GM20431 (cell line): ENCODE measurements around the gene DNM1L.
"Not testable (repeated sequence)": the region's sequence is repeated elsewhere in the genome, so short reads cannot be mapped to it uniquely, and the experiment has no call there.

Experiments
- in situ Hi-C: fragments of 300-500 bp; cut with MseI, MboI; formaldehyde crosslinking; loops from one replicate; pipeline ENCODE4 v1.15.0; 2020; ENCODE audit warnings: low sequenced_read_pairs; ENCODE audit not compliant: unreplicated experiment

DNM1L gene

DNA sequence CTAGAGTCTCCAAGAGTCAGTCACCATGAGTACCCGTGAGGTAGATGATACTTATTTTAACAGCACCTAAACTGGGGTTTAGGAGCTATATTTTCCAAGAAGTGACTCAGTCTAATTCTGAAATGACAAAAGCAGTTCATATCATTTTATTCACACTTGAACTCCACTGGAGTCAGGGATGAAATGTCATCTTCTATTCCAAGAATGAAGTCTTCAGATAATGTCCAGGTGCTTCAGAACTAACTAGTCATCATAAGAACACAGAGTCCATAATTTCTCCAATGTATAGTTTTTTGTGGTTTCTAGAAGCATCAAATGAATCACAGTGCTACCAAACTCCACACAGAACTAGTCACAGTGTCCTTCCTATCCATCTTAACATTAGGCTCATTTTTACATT lies 13.3 kb downstream of the DNM1L start:
- in situ Hi-C loops: no loop called here

DNA sequence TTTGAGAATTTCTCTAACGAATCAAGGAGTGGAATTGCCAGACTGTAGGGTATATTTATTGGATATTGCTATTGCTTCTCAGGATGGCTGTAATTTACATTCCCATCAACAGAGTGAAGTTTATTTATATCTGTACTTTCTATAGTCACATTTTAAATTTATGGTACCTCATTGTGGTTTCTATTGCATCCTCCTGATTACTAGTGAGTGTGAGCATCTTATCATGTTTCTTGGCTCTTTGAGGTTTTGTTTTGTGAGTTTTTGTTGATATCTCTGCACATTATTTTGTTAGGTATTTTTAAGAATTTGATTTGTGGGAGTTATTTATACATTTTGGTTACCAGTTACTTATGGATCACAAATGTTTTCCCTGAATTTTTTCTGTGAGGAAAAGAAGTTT lies 13.9 kb downstream of the DNM1L start:
- in situ Hi-C loops: no loop called here

DNA sequence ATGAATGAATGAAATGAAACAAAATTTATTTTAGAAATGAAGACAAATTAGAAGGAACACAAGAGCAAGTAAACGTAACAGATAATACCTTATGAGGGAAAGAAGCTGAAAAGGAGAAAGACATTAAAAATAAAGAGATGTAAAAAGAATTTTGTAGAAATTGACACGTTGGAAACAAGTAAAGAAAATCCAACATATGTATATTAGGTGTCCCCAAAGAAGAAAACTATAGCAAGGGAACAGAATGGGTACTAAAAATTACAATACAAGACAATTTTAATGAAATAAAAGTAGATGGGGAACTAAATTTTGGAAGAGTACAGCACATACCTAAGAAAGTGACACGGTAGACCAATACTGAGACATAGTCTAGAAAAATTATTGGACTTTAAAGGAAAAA lies 16.7 kb downstream of the DNM1L start:
- in situ Hi-C loops: no loop called here

DNA sequence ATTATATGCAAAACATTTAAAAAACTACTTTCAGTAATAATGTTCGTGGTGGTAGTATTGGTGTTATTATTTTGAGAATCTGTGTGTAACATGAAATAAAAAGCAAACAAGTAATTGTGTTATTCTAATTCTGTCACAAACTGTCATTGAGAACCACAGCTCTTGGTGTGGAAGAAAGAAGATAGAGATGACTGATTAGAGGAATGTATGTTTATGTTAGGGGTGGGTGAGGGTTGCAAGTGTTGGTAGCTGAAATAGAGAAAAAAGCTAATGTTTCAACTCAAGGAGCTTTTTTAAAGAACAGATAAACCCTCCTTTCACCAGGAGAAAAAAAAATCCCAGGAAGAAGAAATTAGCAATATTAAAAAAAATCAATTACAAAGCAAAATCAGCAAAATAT lies 18.3 kb downstream of the DNM1L start:
- in situ Hi-C loops: no loop called here

DNA sequence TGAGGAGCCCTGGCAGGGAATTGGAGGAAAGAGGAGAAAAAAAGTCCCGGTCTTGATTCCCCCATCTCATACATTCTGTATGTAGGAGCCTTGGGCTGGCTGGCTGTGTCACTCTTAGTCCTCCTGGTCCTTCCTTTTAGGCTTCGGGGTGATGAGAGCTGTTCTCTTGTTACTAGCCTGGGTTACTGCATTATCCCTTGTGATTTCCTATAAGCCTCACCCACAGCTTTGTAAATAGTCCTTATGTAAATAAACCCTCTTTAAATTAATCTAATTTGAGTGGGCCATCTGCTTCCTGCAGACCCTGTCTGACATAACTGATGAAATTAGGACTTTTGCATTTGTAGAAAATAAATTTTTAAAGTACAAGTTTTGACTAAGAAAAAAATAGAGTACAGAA lies 19.2 kb downstream of the DNM1L start:
- in situ Hi-C loops: no loop called here

DNA sequence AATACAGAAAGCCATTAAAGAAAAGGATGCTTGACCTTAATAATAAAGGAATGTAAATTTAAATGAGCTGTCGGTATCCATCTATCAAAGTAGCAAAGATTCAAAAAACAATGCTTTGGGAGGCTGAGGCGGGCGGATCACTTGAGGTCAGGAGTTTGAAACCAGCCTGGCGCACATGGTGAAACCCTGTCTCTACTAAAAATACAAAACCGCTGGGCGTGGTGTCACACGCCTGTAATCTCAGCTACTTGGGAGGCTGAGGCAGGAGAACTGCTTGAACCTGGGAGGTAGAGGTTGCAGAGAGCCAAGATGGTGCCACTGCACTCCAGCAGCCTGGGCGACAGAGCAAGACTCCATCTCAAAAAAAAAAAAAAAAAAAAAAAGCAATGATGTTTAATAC lies 20.3 kb downstream of the DNM1L start:
- in situ Hi-C loops: not testable (repeated sequence)

DNA sequence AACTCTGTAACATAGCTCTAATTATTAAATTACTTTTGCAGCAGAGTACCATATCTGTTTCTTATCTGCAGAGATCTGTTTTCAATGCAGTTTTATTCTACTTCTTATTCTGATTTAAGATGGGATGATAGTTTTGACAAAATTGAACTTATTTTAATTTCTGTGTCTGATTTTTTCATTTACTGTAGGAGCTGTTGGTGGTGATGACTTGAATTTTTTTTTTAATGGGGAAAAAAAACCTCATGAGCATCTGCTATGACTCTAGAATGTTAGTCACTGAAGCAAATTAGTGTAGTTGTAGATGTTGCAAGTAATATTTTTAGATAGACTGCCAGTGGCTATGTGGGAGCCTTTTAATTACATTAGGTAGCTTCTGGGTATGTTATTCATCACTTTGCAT lies 23.4 kb downstream of the DNM1L start:
- in situ Hi-C loops: no loop called here

DNA sequence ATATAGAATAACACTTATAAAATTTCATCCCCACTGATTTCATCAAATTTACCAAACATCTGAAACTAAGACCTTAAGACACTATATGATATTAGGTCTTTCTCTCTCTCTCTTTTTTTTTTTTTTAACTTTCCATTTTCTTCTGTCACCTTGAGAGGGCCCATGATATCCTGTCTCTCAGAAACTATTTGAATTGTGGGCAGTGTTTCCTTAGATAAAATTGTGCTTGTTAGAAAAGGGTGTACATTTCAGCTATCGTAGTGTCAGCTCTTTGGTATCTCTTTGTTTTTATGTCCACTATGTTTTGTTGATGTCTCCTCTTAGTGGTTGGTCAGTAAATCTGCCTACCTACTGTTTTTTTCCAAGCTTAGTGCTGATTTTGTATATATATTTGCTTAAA lies 23.8 kb downstream of the DNM1L start:
- in situ Hi-C loops: no loop called here

DNA sequence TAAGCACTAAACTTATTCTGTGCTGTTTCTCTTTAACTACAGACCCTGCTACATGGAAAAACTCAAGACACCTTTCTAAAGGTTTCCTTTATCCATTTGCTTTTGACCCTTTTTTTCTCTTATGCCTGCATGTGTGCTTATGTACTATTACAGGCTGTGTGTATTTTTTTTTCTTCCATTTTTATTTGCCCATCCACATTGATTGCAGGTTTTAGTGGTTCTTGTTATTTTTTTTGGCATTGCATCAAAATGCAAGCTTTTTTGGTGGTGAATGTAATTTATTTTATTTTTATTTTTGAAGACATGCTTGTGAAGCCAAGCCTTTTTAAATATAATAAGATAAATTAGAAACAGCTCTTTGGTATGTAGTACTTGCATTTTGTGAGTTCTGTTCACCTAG lies 26.7 kb downstream of the DNM1L start:
- in situ Hi-C loops: no loop called here

DNA sequence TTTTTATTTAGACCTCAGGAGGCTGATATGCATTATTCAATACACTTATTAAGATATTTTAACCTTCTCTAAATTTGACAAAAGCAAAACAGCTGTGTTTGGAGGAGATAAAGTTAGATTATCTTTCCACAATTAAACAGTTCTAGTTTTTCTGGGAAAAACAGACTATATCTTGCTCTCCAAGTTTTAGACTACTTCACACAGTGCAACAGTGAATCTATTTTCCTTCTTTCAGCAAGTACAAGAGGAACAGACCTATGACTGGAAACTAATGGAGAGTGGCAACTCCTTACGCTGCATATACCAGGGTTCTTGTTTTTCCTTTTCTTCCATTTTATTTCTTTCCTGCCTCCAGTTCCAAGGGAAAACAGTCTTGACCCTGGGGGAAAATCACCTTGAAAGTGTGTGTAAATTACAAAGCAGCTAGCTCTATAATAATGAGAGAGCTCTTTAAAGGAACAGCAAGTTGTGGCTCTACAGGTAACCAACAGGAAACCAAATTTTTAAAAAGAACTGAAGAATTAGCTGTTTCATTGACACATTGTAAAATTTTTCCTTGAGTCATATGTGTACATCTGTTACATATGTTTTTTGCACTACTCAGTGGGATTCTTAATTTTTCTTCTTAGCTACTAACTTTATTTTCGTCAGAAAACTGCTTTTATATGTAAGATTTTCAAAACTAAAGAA lies 27.4 kb downstream of the DNM1L start:
- in situ Hi-C loops: no loop called here

DNA sequence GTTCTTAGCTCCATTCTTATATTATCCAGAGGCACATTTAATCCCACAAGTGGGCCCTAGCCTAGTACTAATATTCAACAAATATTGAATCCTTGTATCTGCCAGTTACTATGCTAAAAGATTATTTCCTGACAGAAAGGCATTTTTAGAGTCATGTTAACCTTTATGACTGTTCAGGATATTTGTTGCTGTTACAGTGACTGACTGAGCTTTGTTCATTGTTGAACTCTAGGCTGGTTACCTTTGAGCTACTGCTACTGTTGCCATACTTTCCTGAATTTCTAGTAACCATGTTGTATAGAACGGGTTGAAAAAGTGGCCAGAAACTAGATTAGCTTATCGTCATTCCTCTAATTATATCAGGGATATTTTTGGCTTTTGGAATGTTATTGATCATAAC lies 29.8 kb downstream of the DNM1L start:
- in situ Hi-C loops: no loop called here

DNA sequence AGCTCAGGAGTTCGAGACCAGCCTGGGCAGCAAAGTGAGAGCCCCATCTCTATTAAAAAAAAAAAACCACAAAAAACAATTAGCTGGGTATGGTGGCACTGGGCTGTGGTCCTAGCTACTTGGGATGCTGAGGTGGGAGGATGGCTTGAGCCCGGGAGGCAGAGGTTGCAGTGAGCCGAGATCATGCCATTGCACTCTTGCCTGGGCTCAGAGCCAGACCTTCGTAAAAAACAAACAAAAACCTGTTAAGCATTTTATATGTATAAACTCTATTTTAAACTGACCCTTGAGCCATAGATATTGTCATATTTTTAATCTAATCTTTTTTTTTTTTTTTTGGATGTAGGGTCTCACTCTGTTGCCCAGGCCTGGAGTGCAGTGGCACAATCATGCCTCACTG lies 35.7 kb downstream of the DNM1L start:
- in situ Hi-C loops: no loop called here

DNA sequence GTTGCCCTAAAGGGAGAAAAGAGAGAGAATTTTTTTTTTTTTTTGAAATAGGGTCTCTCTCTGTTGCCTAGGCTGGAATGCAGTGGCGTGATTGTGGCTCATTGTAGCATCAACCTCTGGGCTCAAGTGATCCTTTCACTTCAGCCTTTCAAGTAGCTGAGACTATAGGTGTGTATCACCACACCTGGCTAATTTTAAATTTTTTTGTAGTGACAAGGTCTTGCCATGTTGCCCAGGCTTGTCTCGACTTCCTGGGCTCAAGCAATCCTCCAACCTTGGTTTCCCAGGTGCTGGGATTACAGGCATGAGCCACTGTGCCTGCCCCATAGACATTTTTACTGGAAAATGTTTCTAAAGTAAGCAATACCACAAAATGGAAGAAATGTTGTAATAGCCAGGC lies 39.8 kb downstream of the DNM1L start:
- in situ Hi-C loops: no loop called here

DNA sequence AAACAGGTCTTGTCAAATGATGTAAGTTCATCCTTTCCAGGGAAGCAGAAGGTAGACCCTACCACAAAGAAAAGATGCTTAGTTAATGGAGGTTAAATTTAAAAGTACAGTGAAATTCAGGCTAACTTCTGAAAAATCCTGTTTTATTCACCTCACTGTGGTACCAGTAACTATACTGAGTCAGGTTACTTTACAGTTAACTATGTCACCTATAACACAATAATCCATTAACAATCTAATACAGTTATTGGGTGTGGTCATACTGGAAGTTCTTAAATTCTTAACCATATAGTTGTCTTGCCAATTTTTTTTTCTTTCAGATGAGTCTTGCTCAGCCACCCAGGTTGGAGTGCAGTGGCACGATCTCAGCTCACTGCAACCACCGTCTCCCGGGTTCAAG lies 46.2 kb downstream of the DNM1L start:
- in situ Hi-C loops: not testable (repeated sequence)

DNA sequence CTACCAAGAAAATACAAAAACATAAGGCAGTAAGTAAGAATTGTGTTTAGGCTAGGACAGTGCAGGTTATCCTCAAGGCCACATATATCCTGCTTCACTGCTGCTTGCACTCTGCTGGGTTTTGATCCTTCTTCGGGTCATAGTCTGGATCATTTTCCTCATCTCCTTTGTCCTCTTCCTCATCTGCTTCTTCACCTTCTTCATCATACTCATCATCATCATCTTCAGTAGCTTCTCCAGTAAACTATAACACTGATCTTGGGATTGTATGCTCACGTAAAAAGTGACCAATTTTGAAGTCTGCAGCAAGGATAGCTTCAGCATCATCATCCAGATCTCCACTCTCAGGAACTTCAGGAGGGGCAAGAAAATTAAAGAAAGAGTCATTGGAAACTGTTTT lies 47.2 kb downstream of the DNM1L start:
- in situ Hi-C loops: no loop called here

DNA sequence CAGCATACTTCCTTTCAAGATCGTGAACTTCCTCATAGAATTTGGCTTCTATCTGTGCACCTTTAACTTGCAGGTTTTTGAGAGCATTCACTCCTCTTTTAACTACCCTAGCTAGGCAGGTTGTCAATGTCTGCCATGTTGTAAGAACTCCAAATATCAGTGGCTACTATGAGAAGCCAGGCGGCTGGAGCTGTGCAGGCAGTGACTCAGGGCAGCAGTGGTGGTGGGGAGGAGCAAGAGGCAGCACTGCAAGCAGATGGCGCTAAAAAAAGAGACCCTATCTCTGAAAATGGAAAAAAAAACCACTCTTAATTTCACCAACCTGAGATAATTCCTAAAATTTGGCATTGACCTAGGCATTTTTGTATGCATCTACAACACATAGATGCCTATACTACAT lies 48.1 kb downstream of the DNM1L start:
- in situ Hi-C loops: no loop called here

DNA sequence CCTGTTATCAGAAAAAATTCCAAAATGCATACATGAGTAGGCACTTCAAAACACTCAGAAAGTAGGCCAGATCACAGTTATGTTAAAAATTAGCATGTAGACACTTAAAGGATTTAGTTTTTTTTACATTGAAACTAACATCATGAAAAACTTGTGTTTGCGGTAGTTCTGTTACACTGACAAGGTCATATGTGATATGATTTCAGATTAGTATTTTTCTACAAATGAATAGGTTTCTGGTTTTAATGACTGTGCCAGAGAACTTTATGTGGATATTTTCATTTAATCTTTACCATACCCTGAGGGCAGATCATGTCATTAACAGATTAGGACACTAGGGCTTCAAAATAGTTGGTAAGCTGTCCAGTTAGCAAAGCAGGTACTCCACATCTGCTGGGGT lies 55.9 kb downstream of the DNM1L start:
- in situ Hi-C loops: no loop called here

DNA sequence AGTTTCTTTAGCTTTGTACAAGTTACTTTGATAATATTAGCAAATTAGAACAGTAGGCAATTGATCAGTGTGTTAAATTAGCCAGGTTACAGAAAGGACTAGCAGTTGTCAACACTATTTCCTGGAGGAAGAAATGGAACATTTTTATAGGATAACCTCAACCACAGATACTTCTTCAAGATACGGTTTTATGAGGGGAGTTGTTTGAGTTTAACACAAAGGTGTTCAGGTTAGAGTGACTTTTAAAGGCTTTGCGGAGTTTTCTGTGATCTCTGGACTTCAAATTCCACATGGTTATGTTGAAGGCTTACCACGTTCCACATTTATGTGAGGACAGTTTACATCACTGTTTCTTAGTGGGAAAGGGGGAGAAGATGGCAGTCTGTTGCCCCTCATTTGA lies 57.3 kb downstream of the DNM1L start:
- in situ Hi-C loops: no loop called here

DNA sequence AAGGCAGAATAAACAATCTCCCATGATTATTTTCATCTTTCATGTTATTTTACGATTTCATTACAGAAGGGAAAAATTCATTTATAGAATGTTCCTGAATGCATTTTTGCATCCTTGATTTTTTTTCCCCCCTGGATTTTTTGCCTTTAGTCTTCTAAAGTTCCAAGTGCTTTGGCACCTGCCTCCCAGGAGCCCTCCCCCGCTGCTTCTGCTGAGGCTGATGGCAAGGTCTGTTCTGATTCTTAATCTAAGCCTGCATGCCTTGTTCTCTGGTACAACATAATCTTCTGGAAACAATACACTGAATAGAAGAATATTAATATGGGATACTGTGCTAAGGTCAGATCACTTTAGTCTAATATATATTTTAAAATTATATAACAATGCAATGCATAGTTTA lies 58.6 kb downstream of the DNM1L start:
- in situ Hi-C loops: no loop called here

DNA sequence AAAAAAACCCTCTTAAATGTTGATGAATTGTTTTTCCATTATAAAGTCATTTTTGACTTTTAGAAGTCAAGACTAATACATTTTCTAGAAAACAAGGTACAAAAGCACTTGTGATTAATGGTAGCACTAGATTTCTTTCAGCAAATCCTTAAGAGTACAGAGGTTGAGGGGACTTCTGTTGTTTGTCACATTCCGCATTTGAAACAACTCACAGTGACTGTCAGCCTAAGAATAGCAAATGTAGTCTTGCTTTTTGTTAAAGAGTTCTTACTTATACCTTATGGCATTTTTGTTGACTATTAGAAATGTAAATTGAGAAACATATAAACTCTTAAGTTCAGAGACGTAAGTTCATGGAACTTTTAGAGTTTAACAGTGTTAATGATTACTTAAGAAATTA lies 60.2 kb downstream of the DNM1L start:
- in situ Hi-C loops: no loop called here

DNA sequence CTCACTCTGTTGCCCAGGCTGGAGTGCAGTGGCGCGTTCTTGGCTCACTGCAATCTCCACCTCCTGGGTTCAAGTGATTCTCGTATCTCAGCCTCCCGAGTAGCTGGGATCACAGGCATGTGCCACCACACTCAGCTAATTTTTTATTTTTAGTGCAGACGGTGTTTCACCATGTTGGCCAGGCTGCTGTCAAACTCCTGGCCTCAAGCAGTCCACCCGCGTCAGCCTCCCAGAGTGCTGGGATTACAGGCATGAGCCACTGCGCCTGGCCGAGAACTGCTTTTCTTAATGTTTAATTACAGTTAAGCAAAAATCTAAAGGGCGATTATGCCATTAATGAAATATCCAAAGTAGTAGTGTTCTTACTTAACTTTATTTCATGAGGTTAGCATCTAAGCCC lies 63.0 kb downstream of the DNM1L start:
- in situ Hi-C loops: no loop called here

DNA sequence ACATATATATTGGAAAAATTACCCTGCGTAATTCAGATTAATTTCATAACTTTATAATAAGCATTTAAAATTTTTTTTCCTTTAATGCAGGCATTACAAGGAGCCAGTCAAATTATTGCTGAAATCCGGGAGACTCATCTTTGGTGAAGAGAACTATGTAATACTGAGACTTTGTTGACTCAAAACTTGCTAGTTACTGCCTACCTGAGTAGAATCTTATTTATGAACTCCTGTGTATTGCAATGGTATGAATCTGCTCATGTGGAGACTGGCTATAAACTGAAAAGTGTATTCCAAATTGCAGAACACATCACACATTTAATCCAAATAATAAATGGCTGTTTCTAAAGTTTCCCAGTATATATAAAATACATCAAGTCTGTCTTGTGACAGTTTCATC lies 64.2 kb downstream of the DNM1L start:
- in situ Hi-C loops: no loop called here

DNA sequence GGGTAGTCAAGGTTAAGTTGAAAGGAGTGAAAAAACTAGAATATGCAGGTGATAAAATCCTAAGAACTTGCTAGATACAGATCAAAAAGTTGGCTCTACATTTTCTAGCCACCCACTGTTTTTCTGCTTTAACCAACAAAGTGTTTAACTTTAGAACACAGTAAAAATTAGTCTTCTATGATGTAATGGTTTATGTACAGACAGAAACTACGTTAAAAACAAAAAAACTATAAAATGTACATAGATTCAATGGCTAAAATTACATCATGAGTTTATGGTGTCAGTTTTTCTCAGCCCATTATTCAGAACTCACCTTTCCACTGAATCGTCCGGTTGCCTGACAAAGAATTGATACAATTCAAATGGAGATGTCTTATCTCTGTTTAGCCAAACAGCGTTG lies 74.5 kb downstream of the DNM1L start:
- in situ Hi-C loops: loop anchor here (25.0 kb wide), 1 partner anchor 1259 kb away; the partner anchor contains the start of gene ALG10
